Stimulated activated naive B cell treated with anti-CD40 and anti-IgM and Interleukin-4, amounts not matched to agents 10 μg/mL and 1 μg/mL and 100 μg/mL, for 72 hours (primary cell): Measurements from ENCODE around the gene AGAP6.
"Not testable (repeated sequence)": the region's sequence is repeated elsewhere in the genome, so short reads cannot be mapped to it uniquely, and the experiment has no call there.

Experiments used
- ATAC-seq, 2 donors: fragments of 150-1000 bp; cut with Tn5 transposase; replicated peaks; 2 replicates each; pipeline ENCODE4 v1.10.0; 2021; ENCODE audit warnings: moderate library complexity in 1 of 2
- DNase-seq: peaks from one replicate; pipeline ENCODE4 v3.0.0; 2021
- H3K27ac Mint-ChIP-seq: one replicate; pipeline ENCODE4 v1.8.0; 2022; ENCODE audit warnings: mild to moderate bottlenecking, mixed read lengths
- H3K27me3 Mint-ChIP-seq, 2 donors: one replicate each; pipeline ENCODE4 v1.8.0; 2022; ENCODE audit warnings: mixed read lengths in 2 of 2
- H3K36me3 Mint-ChIP-seq, 2 donors: one replicate each; pipeline ENCODE4 v1.8.0; 2022; ENCODE audit warnings: mixed read lengths in 2 of 2, mild to moderate bottlenecking in 1 of 2
- H3K4me1 Mint-ChIP-seq, 2 donors: one replicate each; pipeline ENCODE4 v1.8.0; 2022; ENCODE audit warnings: mixed read lengths in 2 of 2, mild to moderate bottlenecking in 1 of 2
- H3K4me3 Mint-ChIP-seq, 2 donors: one replicate each; pipeline ENCODE4 v1.8.0; 2022; ENCODE audit warnings: mild to moderate bottlenecking in 2 of 2, mixed read lengths in 2 of 2, moderate library complexity in 1 of 2
- H3K9me3 Mint-ChIP-seq, 2 donors: one replicate each; pipeline ENCODE4 v1.8.0; 2022; ENCODE audit warnings: mixed read lengths in 2 of 2, mild to moderate bottlenecking in 1 of 2

AGAP6 gene

GRCh38 chr10:49988376-49988775 is at the start of gene AGAP6:
Gene AGAP6 (plus strand): TSS chr10:49988406. CDS start chr10:49988716, 310 bp downstream.
- not testable (repeated sequence) for H3K27me3 Mint-ChIP-seq, DNase-seq, ATAC-seq, H3K4me3 Mint-ChIP-seq, H3K27ac Mint-ChIP-seq, H3K9me3 Mint-ChIP-seq, H3K4me1 Mint-ChIP-seq
- H3K36me3 Mint-ChIP-seq, result peaks cover 13 to 16% of the 10 kb centered on the region in 2 donors

DNA sequence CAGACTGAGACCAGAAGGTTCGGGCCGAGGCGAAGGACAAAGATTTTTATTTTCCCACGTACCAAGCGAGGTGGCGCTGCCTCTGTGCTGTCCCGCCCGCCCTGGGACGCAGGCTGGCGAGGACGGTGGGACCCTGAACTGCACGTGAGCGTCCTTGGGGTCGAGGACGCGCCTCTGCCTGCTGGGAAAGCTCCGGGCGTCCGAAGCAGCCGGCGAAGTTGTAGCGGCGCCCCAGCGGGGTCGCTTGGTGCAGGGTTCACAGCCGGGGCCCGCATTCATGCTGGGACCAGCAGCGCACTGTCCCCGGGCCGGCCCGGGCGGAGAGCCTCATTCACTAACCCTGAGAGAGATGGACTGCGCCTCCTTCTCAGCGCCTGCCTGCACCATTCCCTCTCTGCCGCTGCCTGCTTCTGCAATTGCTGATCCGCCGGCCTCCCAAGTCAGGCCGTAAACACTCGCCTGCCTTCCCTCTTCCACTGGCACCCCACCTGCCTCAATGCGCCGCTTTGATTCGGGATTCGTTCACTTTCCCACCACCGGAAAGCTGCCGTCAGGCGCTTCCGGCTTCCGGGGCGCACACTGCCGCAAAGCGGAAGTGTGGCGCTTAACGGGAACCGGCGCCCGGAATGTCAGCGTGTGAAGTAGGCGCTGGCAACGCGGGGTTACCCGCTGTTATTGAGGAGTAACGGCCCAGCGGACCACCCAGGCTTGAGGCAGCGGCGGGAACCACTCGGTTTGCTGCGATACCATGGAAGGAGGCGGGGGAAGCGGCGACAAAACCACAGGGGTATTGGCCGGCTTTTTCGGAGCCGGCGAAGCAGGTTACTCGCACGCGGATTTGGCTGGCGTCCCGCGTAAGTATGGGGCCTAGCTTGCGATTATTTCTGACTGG is 46.5 kb upstream of the AGAP6 start, which contains the start of the genes PARG and TIMM23B:
TSS of gene PARG (minus strand) at position 581 of the 892 bp plus-strand sequence. CDS start at position 279, 302 bp downstream.
TSS of gene TIMM23B (plus strand) at position 607 of the 892 bp plus-strand sequence. CDS start at position 749, 142 bp downstream.
- peak; percentile 90 to 92 for ATAC-seq

DNA sequence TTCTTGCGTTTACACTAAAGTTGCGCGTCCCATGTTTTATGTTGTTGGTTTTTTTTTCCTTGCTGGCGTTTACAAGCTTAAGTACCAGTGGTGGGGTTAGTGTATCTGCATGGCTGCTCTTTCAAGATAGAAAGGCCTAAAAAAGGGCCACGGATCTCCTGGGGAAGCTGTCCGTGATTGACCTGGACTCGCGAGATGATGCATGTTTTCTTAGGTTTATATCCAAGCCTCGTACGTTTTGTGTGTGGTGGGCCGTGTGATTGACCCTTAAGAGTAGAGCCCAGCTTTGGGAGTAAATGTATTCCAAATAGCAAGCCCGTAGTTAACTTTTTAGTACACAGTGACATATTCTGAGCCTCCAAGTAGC is 45.9 kb upstream of the AGAP6 start:
- peak overlapping the region; percentile 99 to 100 for H3K4me3 Mint-ChIP-seq
- peaks cover 6 to 13% of the 10 kb centered on the region in 2 donors for H3K36me3 Mint-ChIP-seq
- peak; percentile 49 to 51 for ATAC-seq
- H3K27me3 Mint-ChIP-seq, H3K9me3 Mint-ChIP-seq, DNase-seq: not testable (repeated sequence)
- H3K27ac Mint-ChIP-seq, result peak overlapping the region; percentile 94
- peaks cover 16 to 29% of the 10 kb centered on the region in 2 donors for H3K4me1 Mint-ChIP-seq

More for the DNA sequence above, 46.5 kb upstream of the AGAP6 start, which contains the start of the genes PARG and TIMM23B:
- H3K9me3 Mint-ChIP-seq, H3K27me3 Mint-ChIP-seq: not testable (repeated sequence)
- DNase-seq, result peak; percentile 76
- peak within 1 kb of the TSS; percentile 94 for H3K27ac Mint-ChIP-seq
- H3K36me3 Mint-ChIP-seq, result peaks cover 6 to 10% of the 10 kb centered on the region in 2 donors
- H3K4me3 Mint-ChIP-seq, result peak within 1 kb of the TSS; percentile 99 to 100
- H3K4me1 Mint-ChIP-seq, result peaks cover 16 to 29% of the 10 kb centered on the region in 2 donors

DNA sequence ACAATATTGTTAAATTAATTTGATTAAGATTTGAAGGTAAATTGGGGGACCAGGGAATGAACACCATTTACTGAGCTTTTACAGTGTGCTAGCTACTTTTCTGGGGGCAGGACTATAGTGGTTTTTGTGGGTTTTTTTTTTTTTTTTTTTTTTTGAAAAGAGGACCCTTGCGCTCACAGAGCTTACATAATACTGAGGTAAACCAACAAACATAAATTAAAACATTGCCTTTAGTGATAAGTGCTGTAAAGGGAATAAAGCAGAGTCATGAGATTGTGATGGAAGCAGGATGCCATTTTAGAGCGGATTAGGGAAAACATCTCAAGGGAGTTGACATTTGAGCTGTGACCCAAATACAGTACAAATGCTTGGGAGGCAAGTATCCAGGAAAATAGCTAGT is 44.6 kb upstream of the AGAP6 start:
- H3K4me1 Mint-ChIP-seq, result peaks cover 18 to 29% of the 10 kb centered on the region in 2 donors
- peak overlapping the region in 1 of 2 donors; percentile 17 for H3K4me3 Mint-ChIP-seq
- DNase-seq, H3K27me3 Mint-ChIP-seq, ATAC-seq, H3K27ac Mint-ChIP-seq, H3K9me3 Mint-ChIP-seq: not testable (repeated sequence)
- peaks cover 9 to 16% of the 10 kb centered on the region in 2 donors for H3K36me3 Mint-ChIP-seq

DNA sequence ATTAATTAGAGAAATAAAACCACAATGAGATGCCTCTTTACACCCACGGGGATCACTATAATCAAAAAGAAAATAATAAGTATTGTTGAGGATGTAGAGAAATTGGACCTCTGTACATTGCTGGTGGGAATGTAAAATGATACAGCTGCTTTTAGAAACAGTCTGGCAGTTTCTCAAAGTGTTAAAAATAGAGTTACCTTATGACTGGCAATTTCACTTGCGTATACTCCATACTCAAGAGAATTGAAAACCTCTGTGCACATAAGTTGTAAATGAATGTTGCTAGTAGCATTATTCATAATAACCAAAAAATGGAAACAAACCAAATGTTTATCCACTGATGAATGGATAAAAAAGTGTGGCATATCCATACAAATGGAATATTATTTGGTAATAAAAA is 40.1 kb upstream of the AGAP6 start:
- not testable (repeated sequence) for DNase-seq, H3K27ac Mint-ChIP-seq, H3K4me3 Mint-ChIP-seq, H3K27me3 Mint-ChIP-seq, H3K9me3 Mint-ChIP-seq, H3K4me1 Mint-ChIP-seq
- peaks cover 6 to 16% of the 10 kb centered on the region in 2 donors for H3K36me3 Mint-ChIP-seq
- ATAC-seq, result peak in 1 of 2 donors; percentile 42

- not testable (repeated sequence) for H3K9me3 Mint-ChIP-seq, H3K4me3 Mint-ChIP-seq, DNase-seq, ATAC-seq, H3K27ac Mint-ChIP-seq, H3K4me1 Mint-ChIP-seq, H3K27me3 Mint-ChIP-seq
- H3K36me3 Mint-ChIP-seq, result peaks cover 6 to 15% of the 10 kb centered on the region in 2 donors
These were observed 39.5 kb upstream of the AGAP6 start for GRCh38 chr10:49948737-49949136.

DNA sequence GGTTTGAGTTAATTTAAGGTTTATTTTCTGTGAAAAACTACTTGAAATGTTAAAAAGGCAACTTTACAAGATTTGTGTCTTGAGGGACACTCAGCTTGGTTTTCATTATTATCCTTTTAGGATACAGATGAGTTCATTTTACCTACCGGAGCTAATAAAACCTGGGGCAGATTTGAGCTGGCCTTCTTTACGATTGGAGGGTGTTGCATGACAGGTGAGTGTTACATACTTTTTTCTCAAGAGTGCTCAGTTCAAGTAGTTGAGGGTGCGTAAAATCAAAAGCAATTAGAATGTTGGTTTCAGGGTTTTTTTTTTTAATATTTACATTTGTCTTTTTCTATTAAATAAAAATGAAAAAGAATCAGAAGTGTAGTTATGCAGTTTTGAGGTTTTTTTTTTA is 36.2 kb upstream of the AGAP6 start:
- H3K4me1 Mint-ChIP-seq, DNase-seq, H3K27me3 Mint-ChIP-seq, H3K27ac Mint-ChIP-seq, ATAC-seq, H3K9me3 Mint-ChIP-seq, H3K4me3 Mint-ChIP-seq: not testable (repeated sequence)
- peaks cover 8 to 13% of the 10 kb centered on the region in 2 donors for H3K36me3 Mint-ChIP-seq

DNA sequence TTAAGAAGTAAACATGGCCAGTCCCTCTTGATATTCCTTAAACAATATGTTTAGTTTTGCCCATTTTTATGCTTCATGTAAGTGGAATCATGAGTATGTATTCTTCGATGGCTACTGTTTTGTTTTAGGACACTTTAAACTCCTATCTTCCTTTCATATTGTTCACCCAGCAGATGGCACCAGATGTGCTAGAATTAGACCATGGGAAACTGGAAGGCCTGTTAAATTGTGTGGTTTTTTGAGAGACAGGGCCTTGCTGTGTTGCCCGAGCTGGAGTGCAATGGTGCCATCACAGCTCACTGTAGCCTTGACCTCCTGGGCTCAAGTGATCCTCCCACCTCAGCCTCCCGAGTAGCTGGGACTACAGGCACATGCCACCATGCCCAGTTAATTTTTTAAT is 35.1 kb upstream of the AGAP6 start:
- H3K27me3 Mint-ChIP-seq, H3K9me3 Mint-ChIP-seq, H3K4me3 Mint-ChIP-seq, ATAC-seq, H3K4me1 Mint-ChIP-seq, DNase-seq, H3K27ac Mint-ChIP-seq: not testable (repeated sequence)
- peaks cover 7 to 13% of the 10 kb centered on the region in 2 donors for H3K36me3 Mint-ChIP-seq

DNA sequence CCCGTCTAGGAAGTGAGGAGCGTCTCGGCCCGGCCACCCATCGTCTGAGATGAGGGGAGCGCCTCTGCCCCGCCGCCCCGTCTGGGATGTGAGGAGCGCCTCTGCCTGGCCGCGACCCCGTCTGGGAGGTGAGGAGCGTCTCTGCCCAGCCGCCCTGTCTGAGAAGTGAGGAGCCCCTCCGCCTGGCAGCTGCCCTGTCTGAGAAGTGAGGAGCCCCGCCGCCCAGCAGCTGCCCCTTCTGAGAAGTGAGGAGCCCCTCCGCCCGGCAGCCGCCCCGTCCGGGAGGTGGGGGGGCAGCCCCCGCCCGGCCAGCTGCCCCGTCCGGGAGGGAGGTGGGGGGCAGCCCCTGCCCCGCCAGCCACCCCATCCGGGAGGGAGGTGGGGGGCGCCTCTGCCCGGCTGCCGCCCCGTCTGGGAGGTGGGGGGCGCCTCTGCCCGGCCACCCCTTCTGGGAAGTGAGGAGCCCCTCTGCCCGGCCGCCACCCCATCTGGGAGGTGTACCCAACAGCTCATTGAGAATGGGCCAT is 17.8 kb upstream of the AGAP6 start:
- H3K27me3 Mint-ChIP-seq, ATAC-seq, H3K4me3 Mint-ChIP-seq, H3K27ac Mint-ChIP-seq, H3K4me1 Mint-ChIP-seq, DNase-seq, H3K9me3 Mint-ChIP-seq: not testable (repeated sequence)
- peaks cover 14 to 15% of the 10 kb centered on the region in 2 donors for H3K36me3 Mint-ChIP-seq

DNA sequence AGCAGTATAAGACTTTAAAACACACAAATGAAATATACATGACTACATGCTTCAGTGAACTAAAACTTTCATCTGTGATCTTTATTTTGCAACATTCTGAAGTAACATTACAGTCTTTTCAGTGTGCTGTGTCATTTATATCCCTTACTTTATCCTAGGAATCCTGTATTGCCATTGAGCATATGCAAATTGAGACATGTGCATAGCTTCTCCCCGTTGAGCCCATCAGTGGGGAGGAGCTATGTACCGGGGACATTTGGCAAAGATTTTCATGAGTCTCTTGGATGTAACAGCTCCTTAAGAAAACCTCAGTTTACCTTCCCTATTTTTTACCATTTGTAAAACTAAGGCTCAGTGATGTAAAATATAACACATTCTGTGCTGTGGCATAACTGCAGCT is 16.7 kb upstream of the AGAP6 start:
- H3K27ac Mint-ChIP-seq, H3K4me3 Mint-ChIP-seq, H3K36me3 Mint-ChIP-seq, H3K9me3 Mint-ChIP-seq, H3K4me1 Mint-ChIP-seq, H3K27me3 Mint-ChIP-seq, ATAC-seq, DNase-seq: not testable (repeated sequence)

DNA sequence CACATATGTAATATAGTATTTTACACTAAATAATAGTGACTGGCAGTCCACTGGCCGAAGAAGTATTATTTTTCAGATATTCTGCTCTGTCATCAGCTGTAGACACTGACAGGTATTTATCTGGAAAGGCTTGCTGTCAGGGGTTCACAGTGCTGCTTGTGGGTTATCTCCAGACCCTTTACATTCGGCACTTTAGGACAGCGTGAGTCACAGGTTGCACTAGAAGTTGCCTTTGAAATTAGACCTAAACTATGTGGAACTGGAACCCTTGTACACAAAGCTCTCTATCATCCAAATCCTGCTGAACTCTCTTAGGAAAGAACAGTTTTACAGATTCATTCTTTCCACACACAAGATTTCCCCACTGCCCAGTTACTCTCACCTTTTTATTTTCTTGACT is 16.1 kb upstream of the AGAP6 start:
- H3K27me3 Mint-ChIP-seq, H3K27ac Mint-ChIP-seq, H3K36me3 Mint-ChIP-seq, DNase-seq, H3K4me1 Mint-ChIP-seq, ATAC-seq, H3K9me3 Mint-ChIP-seq, H3K4me3 Mint-ChIP-seq: not testable (repeated sequence)

DNA sequence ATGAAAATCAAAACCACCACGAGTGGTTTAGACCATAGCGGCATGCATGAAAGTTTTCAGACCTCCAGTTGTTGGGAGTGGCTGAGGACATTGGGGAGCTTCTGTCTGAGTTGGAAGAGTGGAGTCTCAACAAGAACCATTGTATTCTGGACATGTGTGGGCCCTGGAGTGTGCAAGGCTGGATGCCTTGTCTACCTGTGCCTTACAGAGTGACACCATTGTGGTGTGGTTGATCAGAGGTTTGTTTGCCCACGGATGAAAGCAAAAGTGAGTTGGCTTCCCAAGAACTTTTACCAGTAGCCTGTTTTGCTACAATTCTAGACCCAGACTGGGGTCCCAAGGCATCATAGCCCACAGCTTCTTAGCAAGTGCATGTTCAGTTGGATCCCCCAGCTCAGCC is 10.4 kb upstream of the AGAP6 start:
- not testable (repeated sequence) for DNase-seq, ATAC-seq, H3K4me3 Mint-ChIP-seq, H3K36me3 Mint-ChIP-seq, H3K27me3 Mint-ChIP-seq, H3K4me1 Mint-ChIP-seq, H3K9me3 Mint-ChIP-seq, H3K27ac Mint-ChIP-seq

DNA sequence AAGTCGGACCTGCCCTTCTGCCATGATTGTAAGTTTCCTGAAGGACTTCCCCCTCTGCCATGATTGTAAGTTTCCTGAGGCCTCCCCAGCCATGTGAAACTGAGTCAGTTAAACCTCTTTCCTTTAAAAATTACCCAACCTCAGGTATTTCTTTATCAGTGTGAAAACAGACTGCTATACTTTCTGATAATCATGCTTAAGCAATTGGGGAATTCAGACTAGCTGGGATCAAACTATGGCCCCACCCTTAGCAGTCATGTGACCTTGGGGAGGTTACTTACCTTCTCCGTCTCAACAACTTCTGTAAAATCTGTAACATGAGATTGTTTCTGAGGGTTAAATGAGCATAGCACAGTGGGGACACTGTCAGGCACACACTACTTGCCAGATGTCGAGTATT is 999 bp upstream of the AGAP6 start:
- not testable (repeated sequence) for H3K9me3 Mint-ChIP-seq, H3K27me3 Mint-ChIP-seq, H3K27ac Mint-ChIP-seq, H3K4me3 Mint-ChIP-seq, H3K4me1 Mint-ChIP-seq, ATAC-seq, DNase-seq
- H3K36me3 Mint-ChIP-seq, result peaks cover 13 to 16% of the 10 kb centered on the region in 2 donors

DNA sequence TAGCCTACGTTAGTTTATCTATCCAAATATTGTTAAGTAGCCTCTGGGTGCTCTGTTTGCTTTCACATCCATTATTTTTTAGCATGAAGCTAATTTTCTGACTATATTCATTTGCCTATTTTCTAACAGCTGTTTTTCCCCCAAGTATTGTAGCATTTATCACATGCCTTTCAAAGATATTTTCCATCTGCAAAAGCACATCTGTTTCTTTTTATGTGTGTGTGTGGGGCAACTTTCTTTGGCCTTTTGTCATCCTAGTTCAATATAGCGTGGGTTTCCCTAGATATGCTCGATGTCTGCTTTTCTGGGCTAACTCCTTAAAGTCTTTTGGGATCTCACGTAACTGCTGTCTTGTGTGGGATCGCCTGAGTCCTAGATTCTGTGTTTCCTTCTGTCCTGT is 7.1 kb downstream of the AGAP6 start:
- not testable (repeated sequence) for H3K27ac Mint-ChIP-seq, H3K36me3 Mint-ChIP-seq, H3K4me1 Mint-ChIP-seq, H3K27me3 Mint-ChIP-seq, H3K4me3 Mint-ChIP-seq, ATAC-seq, DNase-seq, H3K9me3 Mint-ChIP-seq

DNA sequence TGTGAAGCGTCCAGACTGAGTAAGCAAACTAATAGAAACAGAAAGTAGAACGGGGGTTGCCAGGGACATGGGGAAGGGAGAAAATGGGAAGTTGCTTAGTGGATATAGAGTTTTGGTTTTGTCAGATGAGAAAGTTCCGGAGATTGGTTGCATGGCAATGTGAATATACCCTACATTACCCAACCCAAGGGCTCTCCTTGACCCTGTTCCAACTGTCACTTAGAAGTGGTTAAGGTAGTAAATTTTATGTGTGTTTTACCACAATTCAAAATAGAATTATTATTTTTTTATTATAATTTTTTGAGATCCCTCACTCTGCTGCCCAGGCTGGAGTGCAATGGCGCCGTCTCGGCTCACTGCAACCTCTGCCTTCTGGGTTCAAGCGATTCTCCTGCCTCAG is 25.8 kb downstream of the AGAP6 start:
- H3K27ac Mint-ChIP-seq, ATAC-seq, H3K36me3 Mint-ChIP-seq, H3K27me3 Mint-ChIP-seq, DNase-seq, H3K4me1 Mint-ChIP-seq, H3K4me3 Mint-ChIP-seq, H3K9me3 Mint-ChIP-seq: not testable (repeated sequence)
